Stimulated activated naive CD8-positive, alpha-beta T cell treated with anti-CD3 and anti-CD28 coated beads, Interleukin-15, amount 100 ng/mL, for 72 hours (primary cell): Measurements from ENCODE around the gene TNFAIP8L2.
"Not testable (repeated sequence)": the region's sequence is repeated elsewhere in the genome, so short reads cannot be mapped to it uniquely, and the experiment has no call there.

Experiments
- ATAC-seq: fragments of 150-1000 bp; cut with Tn5 transposase; 2 replicates; pipeline ENCODE4 v1.10.0; 2021; ENCODE audit warnings: mild to moderate bottlenecking, moderate library complexity
- DNase-seq, 2 donors: peaks; one replicate each; pipeline ENCODE4 v3.0.0; 2021 to 2022
- H3K27ac Mint-ChIP-seq, 2 donors: one replicate each; pipeline ENCODE4 v1.8.0; 2022; ENCODE audit warnings: mild to moderate bottlenecking in 2 of 2, mixed read lengths in 2 of 2, moderate library complexity in 2 of 2
- H3K27me3 Mint-ChIP-seq: one replicate; pipeline ENCODE4 v1.8.0; 2022; ENCODE audit warnings: mixed read lengths
- H3K4me1 Mint-ChIP-seq: one replicate; pipeline ENCODE4 v1.8.0; 2022; ENCODE audit warnings: mild to moderate bottlenecking, mixed read lengths
- H3K4me3 Mint-ChIP-seq, 2 donors: one replicate each; pipeline ENCODE4 v1.8.0; 2022; ENCODE audit warnings: mild to moderate bottlenecking in 2 of 2, mixed read lengths in 2 of 2, moderate library complexity in 1 of 2
- H3K9me3 Mint-ChIP-seq, 2 donors: one replicate each; pipeline ENCODE4 v1.8.0; 2022; ENCODE audit warnings: mixed read lengths in 2 of 2

The TNFAIP8L2 gene

GRCh38 chr1:151194894-151195594 lies 38.6 kb downstream of the TNFAIP8L2 start:
- peaks cover 38% of the 10 kb centered on the region for H3K4me1 Mint-ChIP-seq
- not testable (repeated sequence) for H3K27ac Mint-ChIP-seq, H3K27me3 Mint-ChIP-seq, DNase-seq, H3K4me3 Mint-ChIP-seq, ATAC-seq, H3K9me3 Mint-ChIP-seq

GRCh38 chr1:151196292-151196800 lies 39.9 kb downstream of the TNFAIP8L2 start:
- Mint-ChIP-seq H3K27ac (peak overlapping the region in 1 of 2 donors; percentile 12), H3K4me3 (peak overlapping the region; percentile 48 to 65), H3K27me3 (no peaks in the 10 kb centered on the region), H3K9me3 (no peaks in the 10 kb centered on the region), H3K4me1 (peaks cover 36% of the 10 kb centered on the region)
- DNase-seq: peak; percentile 27 to 56
- peak; percentile 44 for ATAC-seq

DNA sequence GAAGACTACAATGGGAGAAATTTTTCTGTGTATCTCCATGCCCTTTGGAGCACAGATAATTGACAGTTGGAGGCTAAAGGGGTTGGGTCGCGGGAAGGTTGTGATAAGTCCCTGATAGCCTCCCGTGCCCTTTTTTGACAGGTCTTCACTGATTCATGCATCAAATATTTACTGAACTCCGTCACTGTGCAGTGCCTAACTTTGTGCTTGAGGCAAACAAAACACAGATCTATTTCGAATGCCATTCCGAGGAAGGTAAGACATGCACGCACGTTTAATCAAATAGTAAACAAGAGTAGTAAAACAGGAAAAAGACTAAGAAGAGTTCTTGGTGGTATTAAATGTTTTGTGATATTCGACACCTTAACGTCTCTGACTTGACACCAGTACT lies 41.4 kb downstream of the TNFAIP8L2 start:
- H3K4me3 Mint-ChIP-seq: peak overlapping the region; percentile 91 to 99
- H3K9me3 Mint-ChIP-seq: no peaks in the 10 kb centered on the region
- H3K27ac Mint-ChIP-seq: peak overlapping the region; percentile 99
- no peaks in the 10 kb centered on the region for H3K27me3 Mint-ChIP-seq
- ATAC-seq (no peak), DNase-seq (no peak)
- H3K4me1 Mint-ChIP-seq: peaks cover 43% of the 10 kb centered on the region

GRCh38 chr1:151198254-151199127 lies 42.0 kb downstream of the TNFAIP8L2 start, which contains the start of gene PIP5K1A:
PIP5K1A (plus strand) TSS chr1:151198552; CDS start chr1:151198997, 445 bp downstream.
- Mint-ChIP-seq H3K4me1 (peaks cover 49% of the 10 kb centered on the region), H3K27me3 (no peaks in the 10 kb centered on the region), H3K27ac (peak within 1 kb of the TSS; percentile 99), H3K4me3 (peak within 1 kb of the TSS; percentile 91 to 99), H3K9me3 (no peaks in the 10 kb centered on the region)
- ATAC-seq (peak; percentile 95), DNase-seq (peak; percentile 96 to 97)

- no peak for DNase-seq
- peak overlapping the region; percentile 91 to 99 for H3K4me3 Mint-ChIP-seq
- peak overlapping the region in 1 of 2 donors; percentile 99 for H3K27ac Mint-ChIP-seq
- ATAC-seq: no peak
- no peaks in the 10 kb centered on the region for H3K9me3 Mint-ChIP-seq
- peaks cover 64% of the 10 kb centered on the region for H3K4me1 Mint-ChIP-seq
- H3K27me3 Mint-ChIP-seq: no peaks in the 10 kb centered on the region
Measured at GRCh38 chr1:151199873-151200581, 43.6 kb downstream of the TNFAIP8L2 start.

GRCh38 chr1:151205381-151205965 lies 49.0 kb downstream of the TNFAIP8L2 start:
- H3K27me3 Mint-ChIP-seq, DNase-seq, ATAC-seq, H3K27ac Mint-ChIP-seq, H3K4me3 Mint-ChIP-seq, H3K9me3 Mint-ChIP-seq: not testable (repeated sequence)
- peaks cover 37% of the 10 kb centered on the region for H3K4me1 Mint-ChIP-seq
